Daoy (cell line): Measurements from ENCODE around the gene TTC21A. TPM values are rescaled to one million over a fixed set of nuclear protein-coding genes. Genes with fewer than 3 reads are reported as not detected.
"Not testable (repeated sequence)": the region's sequence is repeated elsewhere in the genome, so short reads cannot be mapped to it uniquely, and the experiment has no call there.

Source experiments
- DNase-seq: peaks from one replicate; pipeline ENCODE4 v3.0.0-alpha.2; 2015; ENCODE audit warnings: low read depth
- total RNA-seq: library from RNA; depleted of rRNA; stranded (reverse); fragments of >200 nt; shearing (Covaris generic); gene quantifications from 2 replicates; pipeline ENCODE4 v1.2.3, GENCODE V29; 2014

TTC21A gene
- total RNA-seq, 1 experiment from 2014 or later, result 0.17 TPM

DNA sequence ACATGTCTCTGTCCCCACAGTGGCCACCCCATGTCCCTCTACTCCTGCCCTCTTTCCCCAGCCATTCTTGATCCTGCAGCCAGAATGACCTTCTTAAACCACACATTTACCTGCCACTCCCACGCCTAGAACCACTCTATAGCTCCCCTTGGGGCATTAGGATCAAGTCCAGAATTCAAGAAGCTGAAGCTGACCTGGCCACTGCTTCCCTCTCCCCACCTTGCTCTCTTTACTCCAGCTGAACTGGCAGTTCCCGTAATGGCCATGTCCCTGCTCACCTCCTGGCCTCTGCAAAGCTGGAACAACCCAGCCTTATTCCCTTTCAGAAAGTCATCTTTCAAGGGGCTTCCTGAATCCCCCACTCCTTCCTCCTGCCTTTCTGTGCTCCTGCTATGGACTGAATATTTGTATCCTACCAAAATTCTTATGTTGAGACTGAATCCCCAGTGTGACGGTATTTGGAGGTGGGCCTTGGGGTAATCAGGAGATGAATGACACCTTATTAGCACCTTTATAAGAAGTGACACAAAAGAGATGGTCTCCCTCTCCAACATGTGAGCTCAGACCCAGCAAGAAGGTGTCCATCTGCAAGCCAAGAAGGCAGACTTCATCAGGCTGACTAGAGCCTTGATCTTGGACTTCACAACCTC lies 42.1 kb downstream of the TTC21A start:
- no peak for DNase-seq

DNA sequence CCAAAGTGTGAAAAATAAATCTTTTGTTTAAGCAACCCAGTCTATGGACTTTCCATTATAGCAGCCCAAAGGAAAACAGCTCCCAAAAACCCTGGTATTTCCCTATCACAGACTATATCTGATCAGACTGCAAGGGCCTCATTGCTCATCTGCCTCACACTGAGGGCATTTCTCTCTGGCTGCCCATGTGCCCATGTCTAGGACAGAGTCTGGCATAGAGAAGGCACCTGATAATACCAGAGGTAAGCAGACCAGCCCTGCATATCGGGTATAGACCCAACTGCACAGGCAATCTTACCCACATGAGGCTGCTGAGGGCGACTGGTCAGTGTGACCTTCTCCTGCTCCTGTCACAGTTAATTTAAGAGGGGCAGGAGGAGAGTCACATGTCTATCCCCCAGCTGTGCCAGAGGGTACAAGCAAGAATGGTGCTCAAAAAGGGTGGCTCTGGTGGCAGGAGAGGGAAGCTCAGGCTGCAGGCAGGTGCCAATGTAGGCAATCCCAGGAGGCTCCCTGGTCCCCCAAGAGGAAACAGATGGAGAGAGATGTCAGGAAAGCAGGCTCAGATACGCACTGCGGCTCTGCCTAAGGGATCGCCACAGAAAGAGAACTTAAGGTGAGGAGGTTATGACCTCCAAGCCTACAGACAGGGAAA lies 42.8 kb downstream of the TTC21A start:
- DNase-seq, result no peak

DNA sequence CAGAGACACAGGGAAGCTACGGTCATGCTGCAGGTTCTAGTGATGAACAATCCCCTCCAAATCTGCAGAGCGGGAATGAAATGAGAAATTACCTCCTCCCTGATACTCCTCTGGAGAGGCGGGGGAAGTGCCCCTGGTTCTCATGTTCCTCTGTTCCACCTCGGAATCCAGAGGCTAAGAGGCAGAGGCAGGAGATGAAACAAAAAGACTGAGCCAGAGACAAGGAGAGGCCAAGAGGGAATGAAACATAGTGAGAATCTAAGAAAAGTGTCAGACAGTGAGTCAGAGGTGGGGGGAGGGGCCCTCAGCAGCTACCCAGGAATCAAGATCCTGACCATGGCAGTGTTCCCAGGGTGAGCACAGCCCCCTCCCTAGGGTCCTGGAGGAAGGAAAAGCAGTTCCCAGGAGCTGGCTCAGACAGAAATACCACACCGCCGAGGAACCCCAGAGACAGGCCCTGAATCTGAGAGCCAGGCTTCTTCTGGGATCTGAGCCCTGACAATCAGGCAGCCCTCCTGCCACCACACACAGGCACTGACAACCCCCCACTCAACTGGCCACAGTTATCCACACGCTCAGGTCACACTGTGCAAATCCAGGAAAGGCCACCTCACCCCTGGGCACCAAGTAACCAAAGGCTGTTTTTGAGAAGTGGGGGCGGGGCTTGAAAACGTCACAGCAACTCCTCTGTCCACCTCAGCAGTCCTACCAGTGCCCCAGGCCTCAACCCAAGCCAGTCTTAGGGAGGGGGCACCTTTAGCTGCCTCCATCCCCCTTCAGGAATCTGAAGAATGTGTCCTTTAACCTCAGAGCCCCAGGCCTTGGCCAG lies 43.5 kb downstream of the TTC21A start:
- peak; percentile 93 for DNase-seq

DNA sequence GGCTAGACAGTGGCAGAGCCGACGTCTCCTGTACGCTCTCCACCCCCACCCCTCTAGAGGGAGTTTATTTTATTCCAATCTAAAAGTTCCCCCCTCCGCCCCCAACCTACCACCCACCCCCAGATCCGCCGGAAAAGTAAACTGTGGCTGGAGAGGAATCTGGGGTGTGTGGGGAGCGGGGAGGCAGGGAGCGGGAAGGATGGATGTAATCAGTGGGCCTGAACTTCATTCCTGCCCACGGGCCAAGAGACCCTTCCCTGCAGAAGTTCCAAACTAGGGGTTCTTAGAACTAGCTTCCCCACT lies 46.4 kb downstream of the TTC21A start:
- no peak for DNase-seq

DNA sequence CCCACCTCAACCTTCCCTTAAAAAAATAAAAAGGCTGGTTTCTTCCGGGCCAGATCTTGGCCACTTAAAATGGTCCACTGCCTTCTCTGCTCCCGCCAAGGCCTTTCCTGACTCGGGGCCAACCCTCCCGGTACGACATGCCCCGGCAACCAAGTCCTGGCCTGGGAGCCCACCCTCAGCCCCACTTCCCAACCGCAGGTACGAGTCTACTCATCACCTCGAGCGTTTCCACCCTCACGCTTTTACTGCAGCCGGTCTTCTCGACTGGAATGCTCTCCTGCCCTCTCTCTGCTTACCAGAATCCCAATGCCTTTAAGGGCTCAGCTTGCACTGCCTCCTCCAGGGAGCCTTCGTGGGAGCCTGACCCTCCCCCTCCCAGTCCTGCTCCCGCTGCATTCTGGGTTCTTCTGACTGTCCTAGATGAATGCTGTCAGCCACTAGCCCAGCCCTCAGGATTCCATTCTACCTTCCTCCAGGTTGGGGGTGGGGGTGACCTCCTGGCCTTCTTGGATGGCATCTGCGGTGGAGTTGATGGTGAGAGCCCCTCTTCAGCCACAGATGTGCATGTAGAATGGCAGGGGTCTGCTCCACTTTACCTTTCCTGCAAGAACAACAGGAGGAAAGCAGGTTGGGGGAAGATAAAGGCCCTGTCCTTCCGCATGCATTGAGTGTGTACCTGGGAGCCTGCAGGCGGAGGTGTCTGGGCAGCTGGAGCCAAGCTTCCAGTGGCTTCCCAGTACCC lies 47.0 kb downstream of the TTC21A start:
- DNase-seq, result peak; percentile 50

DNA sequence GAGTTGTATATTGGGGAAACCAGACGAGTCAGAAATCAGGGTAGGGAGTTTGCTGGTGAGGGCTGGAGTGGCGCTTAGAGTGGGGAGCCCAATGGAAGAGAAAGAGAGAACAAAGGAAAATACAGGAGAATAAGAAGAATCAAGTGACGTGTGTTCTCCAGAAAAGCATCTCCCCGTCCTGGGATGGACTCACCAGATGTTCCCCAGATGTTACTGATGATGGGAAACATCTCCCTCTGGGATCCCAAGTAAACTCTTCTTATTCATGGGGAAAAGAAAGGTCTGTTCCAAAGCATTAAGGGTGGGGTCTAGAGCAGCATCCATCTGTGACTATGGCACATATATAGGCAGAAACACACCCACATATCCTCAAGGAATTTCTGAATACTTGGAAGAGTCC lies 48.9 kb downstream of the TTC21A start:
- no peak for DNase-seq

DNA sequence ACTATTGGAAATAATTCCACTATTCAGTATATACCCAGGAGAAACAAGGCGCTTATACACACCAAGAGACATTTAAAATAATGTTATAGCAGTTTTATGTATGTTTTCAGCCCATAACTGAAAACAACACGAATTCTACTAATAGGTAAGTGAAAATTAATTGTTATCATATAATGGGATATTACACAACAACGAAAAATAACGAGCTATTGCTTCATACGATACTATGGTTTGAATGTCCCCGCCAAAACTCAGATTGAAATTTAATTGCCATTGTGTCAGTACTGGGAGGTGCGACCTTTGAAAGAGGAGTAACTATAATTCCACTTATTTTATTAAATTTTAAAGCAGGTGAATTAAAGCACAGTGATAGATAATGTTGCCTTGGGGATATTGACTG lies 49.9 kb downstream of the TTC21A start:
- DNase-seq, result no peak

DNA sequence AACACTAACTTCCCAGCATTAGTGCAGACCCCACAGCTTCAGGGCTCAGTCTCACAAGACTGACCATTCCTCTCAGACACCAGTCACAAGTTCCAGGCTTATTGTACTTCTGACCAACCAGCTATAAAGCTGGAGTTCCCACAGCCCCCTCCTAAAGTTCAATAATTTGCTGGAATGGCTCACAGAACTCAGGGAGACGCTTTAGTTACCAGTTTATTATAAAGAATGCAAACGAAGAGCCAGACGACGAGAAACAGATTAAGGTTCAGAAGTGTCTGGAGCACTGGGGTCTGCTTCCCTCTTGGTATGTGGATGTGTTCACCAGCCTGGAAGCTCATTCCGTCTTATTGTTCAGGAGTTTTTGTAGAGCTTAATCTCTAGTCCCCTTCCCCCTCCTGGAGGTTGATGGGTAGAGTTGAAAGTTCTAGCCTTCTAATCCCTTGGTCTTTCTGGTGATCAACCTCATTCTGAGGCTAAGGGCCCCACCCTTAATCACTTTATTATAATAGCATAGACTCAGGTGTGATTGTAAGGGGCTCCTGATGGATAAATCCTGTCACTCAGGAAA lies 50.8 kb downstream of the TTC21A start:
- DNase-seq, result no peak

DNA sequence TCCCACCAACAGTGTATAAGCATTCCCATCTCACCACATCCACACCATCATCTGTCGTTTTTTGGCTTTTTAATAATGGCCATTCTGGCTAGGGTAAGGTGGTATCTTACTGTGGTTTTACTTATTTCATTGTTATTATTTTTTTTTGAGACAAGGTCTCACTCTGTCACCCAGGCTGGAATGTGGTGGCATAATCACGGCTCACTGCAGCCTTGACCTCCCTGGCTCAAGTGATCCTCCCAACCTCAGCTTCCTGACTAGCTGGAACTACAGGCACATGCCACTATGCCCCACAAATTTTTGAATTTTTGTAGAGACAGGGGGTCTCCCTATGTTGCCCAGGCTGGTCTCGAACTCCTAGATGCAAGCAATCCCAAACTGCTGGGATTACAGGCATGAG lies 56.9 kb downstream of the TTC21A start:
- DNase-seq, result no peak

DNA sequence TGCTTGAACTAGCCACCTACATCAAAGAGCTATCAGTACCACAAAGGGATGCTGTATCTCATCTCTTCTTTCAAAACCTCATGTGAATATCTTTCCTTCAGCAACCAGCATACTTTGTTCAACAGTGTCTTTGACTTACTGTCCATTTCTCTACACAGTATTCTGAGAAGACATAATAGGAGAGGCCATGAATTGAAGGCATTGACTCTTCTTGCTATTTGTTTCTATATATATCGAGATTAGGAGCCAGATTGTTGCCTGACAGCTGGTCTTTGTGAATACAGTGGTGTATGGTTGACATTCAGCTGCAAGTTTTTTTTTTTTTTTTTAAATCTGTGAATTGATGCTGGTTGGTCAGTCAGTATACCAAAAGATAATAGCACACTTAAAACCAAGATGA lies 58.0 kb downstream of the TTC21A start:
- no peak for DNase-seq

DNA sequence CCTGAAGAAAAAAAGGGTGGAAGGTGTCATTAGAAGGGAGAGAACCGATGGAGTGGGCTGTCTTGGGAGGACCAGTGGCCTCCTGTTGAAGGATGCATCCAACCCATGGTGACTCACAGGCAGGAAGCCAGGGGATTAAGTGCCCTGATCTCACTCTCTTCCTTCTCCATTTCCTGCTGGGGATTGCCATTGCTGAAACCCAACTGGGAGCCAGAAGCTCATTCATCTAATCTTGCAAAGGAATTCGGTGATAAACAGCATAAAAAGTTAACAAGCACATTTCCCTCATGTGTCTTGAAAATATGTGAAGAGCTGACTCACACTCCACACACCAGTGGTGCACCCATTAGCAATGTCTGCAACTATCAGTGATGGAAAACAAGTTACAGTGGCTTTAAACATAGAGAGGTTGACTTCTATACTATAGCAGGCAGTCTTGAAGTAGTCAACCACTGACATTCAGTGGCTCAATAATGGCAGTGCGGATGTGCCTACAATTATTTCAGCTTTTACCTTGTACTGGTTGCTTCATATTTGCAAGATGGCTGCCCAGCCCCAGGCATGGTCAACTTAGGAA lies 58.7 kb downstream of the TTC21A start:
- peak; percentile 93 for DNase-seq

DNA sequence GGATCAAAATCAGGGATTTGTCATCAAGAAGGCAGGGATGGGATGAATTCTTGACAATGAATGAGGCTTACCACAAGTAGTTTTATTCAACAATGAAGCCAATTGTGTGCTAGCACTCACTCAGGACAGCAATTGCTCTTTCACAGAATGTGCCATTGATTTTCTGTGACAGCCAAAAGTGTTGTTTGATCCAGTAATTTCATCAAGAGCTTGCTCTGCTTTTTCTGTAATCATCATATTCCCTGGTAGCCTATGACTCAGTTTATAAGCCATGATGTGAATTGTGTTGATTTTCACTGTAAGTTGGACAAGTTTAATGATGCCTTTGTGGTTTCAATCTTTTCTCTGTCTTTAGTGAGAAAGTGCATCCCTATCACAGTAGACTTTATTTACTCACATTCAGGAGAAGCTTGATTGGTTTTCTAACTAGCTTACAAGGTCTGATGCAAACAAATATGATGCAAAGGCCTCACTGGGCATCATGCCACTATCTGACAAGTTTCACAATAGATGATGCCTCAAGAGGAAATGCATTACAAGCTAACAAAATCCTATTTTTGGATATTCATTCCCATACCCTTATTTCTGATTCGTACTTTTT lies 59.6 kb downstream of the TTC21A start:
- DNase-seq, result peak; percentile 33

DNA sequence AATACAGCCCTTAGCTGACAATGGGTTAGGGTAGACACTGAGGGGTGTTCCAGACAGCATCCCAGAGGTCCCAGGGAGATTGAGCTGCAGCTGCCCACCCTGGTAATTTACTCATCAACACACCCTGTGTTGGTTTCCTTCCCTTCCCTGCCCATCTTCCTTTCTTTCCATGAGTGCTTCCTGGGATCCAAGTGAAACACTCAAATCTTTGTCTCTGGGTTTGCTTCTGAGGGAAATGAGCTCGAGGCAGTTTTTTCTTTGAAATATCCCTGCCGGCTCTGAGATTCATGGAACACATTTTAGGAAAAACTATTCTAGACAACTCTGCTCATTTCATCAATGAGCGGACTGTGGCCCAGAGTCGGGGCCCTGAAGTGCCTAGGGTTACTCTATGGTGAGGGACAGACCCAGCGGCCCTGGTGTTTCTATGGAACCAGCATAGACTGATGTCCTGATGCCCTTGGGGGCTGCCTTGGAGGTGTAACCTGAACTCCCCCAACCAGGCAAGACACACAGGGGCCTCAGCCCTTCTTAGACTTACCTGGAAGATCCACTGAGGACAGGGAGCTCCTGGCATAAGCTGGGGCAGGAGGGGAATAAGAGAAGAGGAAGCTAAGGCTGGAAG lies 60.8 kb downstream of the TTC21A start:
- DNase-seq, result no peak

DNA sequence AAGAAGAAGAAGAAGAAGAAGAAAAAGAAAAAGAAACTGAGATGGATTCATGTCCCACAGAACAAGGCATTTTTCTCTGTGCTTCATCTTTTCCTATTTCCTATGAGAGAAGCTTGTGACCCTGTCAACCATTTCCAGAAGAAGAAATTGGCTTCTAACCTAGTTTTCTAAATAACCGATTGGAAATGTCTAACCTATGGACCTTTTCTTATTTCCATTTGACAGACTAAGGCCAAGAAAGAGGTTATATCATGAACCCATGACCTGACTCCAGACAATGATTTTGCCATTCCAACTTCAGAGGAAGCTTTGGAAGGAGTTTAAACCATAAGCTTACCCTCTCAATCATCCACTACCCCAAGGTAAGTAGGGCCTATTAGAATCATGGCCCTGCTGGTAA lies 62.2 kb downstream of the TTC21A start:
- DNase-seq, result no peak

DNA sequence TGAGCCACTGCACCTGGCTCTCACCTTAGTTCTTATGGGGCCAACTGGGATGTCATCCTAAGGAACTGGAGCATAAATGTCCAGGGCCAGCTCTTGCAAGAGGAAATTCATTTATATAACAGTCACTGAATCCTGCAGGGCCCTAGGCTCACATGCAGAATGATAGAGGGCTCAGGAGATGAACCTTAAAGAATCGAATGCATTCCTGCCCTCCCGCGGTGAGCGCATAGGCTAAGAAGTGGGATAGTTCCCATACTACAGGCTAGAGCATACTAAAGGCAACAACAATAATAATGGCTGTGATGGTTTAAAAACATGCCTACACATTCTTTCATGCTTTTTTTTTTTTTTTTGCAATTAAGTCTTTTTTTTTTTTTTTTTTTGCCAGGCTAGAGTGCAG lies 63.0 kb downstream of the TTC21A start:
- DNase-seq, result no peak

DNA sequence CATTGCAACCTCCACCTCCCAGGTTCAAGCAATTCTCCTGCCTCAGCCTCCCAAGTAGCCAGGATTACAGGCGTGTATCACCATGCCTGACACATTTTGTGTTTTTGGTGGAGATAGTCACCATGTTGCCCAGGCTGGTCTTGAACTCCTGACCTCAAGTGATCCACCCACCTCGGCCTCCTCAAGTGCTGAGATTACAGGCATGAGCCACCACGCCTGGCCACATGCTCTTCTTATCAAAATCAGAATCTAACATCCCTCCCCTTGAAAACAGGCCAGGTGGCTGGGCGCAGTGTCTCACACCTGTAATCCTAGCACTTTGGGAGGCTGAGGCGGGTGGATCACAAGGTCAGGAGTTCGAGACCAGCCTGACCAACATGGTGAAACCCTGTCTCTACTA lies 63.4 kb downstream of the TTC21A start:
- not testable (repeated sequence) for DNase-seq

DNA sequence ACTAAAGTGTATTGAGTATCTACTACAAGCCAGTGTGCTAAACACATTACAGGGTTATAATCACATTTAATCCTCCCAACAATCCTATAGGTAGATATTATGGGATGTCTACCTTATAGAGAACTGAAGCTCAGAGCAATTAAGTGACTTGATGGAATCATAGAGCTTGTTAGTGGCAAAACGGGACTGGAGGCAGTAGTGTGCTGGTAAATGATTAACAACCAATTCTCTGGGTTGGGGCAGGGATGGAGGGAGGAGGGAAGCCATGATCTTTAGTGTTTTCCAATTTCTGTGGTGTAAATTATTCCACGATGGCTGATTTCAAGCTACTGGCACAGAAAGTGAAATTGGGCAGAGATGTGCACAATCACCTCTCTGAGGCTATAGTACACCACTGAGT lies 64.4 kb downstream of the TTC21A start:
- no peak for DNase-seq

DNA sequence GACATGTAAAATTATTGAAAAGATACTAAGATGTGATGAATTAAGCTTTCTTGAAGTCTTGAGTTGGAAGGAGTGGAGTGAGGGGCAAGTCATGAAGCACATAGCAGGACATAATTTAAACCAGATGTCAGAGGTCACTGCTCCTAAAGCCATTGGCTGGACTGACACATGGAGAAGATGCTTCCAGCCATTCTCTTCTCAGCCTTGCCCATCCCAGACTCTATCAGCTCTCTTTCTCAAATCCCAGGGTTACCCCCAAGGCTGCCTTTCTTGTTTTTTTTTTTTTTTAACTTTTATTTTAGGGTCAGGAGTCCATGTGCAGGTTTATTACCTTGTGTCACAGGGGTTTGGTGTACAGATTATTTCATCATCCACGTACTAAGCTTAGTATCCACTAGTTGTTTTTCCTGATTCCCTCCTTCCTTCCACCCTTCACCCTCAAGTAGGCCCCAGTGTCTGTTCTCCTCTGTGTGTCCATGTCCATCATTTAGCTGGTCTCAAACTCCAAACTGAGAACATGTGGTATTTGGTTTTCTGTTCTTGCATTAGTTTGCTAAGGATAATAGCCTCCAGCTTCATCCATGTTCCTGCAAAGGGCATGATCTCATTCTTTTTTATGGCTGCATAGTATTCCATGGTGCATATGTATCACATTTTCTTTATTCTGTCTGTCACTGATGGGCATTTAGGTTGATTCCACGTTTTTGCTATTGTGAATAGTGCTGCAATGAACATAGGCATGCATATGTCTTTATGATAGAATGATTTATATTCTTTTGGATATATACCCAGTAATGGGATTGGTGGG lies 66.0 kb downstream of the TTC21A start:
- DNase-seq, result no peak

DNA sequence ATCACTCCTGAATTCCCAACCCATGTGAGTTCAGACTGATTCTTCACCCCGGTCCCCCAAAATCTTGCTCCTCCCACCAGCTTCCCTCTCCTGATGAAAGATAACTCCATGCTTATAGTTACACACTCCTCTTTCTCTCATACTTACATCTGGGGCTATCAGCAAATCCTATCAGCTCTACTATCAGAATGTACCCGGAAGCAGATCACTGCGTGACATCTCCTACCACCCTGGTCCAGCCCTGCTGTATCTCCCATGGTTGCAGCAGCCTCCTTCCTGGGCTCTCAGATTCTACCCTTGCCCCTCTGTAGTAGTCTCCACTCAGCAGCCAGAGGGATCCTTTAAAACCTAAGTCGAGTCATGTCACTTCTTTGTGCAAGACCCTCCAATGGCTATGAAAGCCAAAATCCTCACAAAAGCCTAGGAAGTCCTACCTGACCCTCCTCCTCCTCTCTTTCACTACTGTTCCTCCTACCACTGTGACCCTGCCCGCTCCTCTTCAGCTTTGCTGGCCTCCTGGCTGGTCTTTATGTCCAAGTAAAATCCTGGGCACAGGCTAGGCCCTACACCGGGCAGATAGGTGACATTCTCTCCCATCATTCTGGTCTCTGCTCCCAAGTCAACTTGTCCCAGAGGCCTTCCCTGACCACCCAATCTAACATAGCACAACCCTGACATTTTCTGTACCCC lies 68.7 kb downstream of the TTC21A start:
- DNase-seq, result no peak
